Endothelial cell of umbilical vein (primary cell): ENCODE measurements around the gene CPEB1. TPM values are rescaled to one million over a fixed set of nuclear protein-coding genes. Genes with fewer than 3 reads are reported as not detected.

ENCODE experiments used
- BruUV-seq: library from RNA; stranded (reverse); fragments of 400-500 nt; replicated peaks from 2 replicates; lab custom pipeline; 2021; lab: Mats Ljungman, UMichigan
- CTCF ChIA-PET: fragments of 300-600, 350-600 bp; sonication (Branson Sonifier 250); formaldehyde crosslinking; loops from one replicate; lab custom pipeline; 2021; ENCODE audit warnings: antibody characterized with exemption, inconsistent platforms; lab: Charles Lee
- POLR2A ChIA-PET: fragments of 300-600, 350-600 bp; sonication (Branson Sonifier 250); formaldehyde crosslinking; loops from one replicate; lab custom pipeline; 2021; ENCODE audit warnings: antibody characterized with exemption, inconsistent platforms; lab: Charles Lee
- DNase-seq: peaks from one replicate; pipeline ENCODE4 v3.0.0-alpha.2; 2011; ENCODE audit warnings: low read depth, low spot score
- FAIRE-seq: peaks from 2 replicates; lab custom pipeline; 2011; peaks lifted over from hg19 to GRCh38; lab: Jason Lieb, UNC
- H2AFZ ChIP-seq: 2 replicates; pipeline ENCODE4 v1.6.0; 2012; ENCODE audit warnings: low read depth, low read length, control low read depth, inconsistent platforms
- H3K27ac ChIP-seq: 2 replicates; pipeline ENCODE4 v1.5.1; 2011; ENCODE audit warnings: low read depth, mild to moderate bottlenecking, control low read depth, low read length, moderate library complexity; ENCODE audit not compliant: insufficient read depth
- H3K27me3 ChIP-seq, 2 experiments: 2 replicates each; pipeline versions ENCODE4 v1.6.0 to v1.6.1; 2011; ENCODE audit warnings: low read length in 2 of 2, mixed read lengths in 1 of 2; ENCODE audit not compliant: control insufficient read depth in 2 of 2, insufficient read depth in 2 of 2
- H3K36me3 ChIP-seq, 2 experiments: 2 replicates in 1 of 2; 3 replicates in 1 of 2; pipeline ENCODE4 v1.5.1; 2011; ENCODE audit warnings: low read length in 2 of 2, mild to moderate bottlenecking in 1 of 2, moderate library complexity in 1 of 2; ENCODE audit not compliant: control insufficient read depth in 2 of 2, insufficient read depth in 2 of 2; ENCODE audit errors: extremely low read depth in 1 of 2
- H3K4me1 ChIP-seq: 3 replicates; pipeline ENCODE4 v1.5.1; 2011; ENCODE audit warnings: mild to moderate bottlenecking, low read length; ENCODE audit not compliant: control insufficient read depth, insufficient read depth; ENCODE audit errors: extremely low read depth
- H3K4me2 ChIP-seq: 2 replicates; pipeline ENCODE4 v1.6.1; 2011; ENCODE audit warnings: low read length, control low read depth, mixed read lengths; ENCODE audit not compliant: insufficient read depth
- H3K4me3 ChIP-seq, 3 experiments: fragments of 200-600 bp in 1 of 3; sonication (generic), shearing (Covaris generic) in 1 of 3; replicated peaks in 1 of 3; 2 replicates each; pipeline ENCODE4 v1.5.1; 2011 to 2016; ENCODE audit warnings: control low read depth in 3 of 3, low read length in 3 of 3, mild to moderate bottlenecking in 2 of 3, inconsistent platforms in 1 of 3, low read depth in 1 of 3, moderate library complexity in 1 of 3; ENCODE audit not compliant: insufficient read depth in 1 of 3
- H3K79me2 ChIP-seq: 2 replicates; pipeline ENCODE4 v1.6.0; 2012; ENCODE audit warnings: low read length, inconsistent platforms; ENCODE audit not compliant: control insufficient read depth, insufficient read depth
- H3K9ac ChIP-seq: replicated peaks from 2 replicates; pipeline ENCODE3; 2011; ENCODE audit warnings: low read length, control low read depth; ENCODE audit not compliant: insufficient read depth; ENCODE audit errors: extremely low read depth
- H3K9me1 ChIP-seq: replicated peaks from 3 replicates; pipeline ENCODE4 v1.6.0; 2011; ENCODE audit warnings: mild to moderate bottlenecking, low read length; ENCODE audit not compliant: control insufficient read depth, insufficient read depth; ENCODE audit errors: extremely low read depth
- H3K9me3 ChIP-seq: replicated peaks from 2 replicates; pipeline ENCODE4 v1.5.1; 2012; ENCODE audit warnings: low read length, inconsistent platforms; ENCODE audit not compliant: control insufficient read depth, insufficient read depth
- H4K20me1 ChIP-seq: replicated peaks from 2 replicates; pipeline ENCODE3; 2011; ENCODE audit warnings: mild to moderate bottlenecking, low read length; ENCODE audit not compliant: control insufficient read depth, insufficient read depth; ENCODE audit errors: extremely low read depth
- EZH2 ChIP-seq: IDR thresholded peaks from 2 replicates; pipeline ENCODE4 v1.6.1; 2012; ENCODE audit warnings: borderline replicate concordance, low read depth, mild to moderate bottlenecking, moderate library complexity, low read length, inconsistent platforms; ENCODE audit not compliant: severe bottlenecking
- FOS ChIP-seq: IDR thresholded peaks from 2 replicates; pipeline ENCODE4 v1.6.1; 2011; ENCODE audit warnings: mild to moderate bottlenecking, low read length, moderate library complexity, borderline replicate concordance; ENCODE audit not compliant: insufficient read depth
- GATA2 ChIP-seq: IDR thresholded peaks from 2 replicates; pipeline ENCODE4 v1.7.0; 2011; ENCODE audit warnings: low read depth, mild to moderate bottlenecking, moderate library complexity, mixed read lengths, low read length; ENCODE audit not compliant: insufficient read length, insufficient read depth
- JUN ChIP-seq: IDR thresholded peaks from 2 replicates; pipeline ENCODE4 v1.6.1; 2011; ENCODE audit warnings: borderline replicate concordance, low read depth; ENCODE audit not compliant: insufficient read length, insufficient read depth
- MYC ChIP-seq: IDR thresholded peaks from one replicate; pipeline ENCODE4 v1.6.1; 2011; ENCODE audit warnings: mild to moderate bottlenecking, low read depth, low read length
- POLR2A ChIP-seq: IDR thresholded peaks from 2 replicates; pipeline ENCODE4 v1.6.1; 2012; ENCODE audit warnings: low read depth, mild to moderate bottlenecking, control low read depth, low read length
- POLR2AphosphoS5 ChIP-seq: IDR thresholded peaks from 2 replicates; pipeline ENCODE4 v1.6.1; 2012; ENCODE audit warnings: low read depth, mild to moderate bottlenecking, control low read depth, low read length, moderate library complexity; ENCODE audit not compliant: insufficient read depth
- dilution Hi-C: fragments of 300-500 bp; cut with MboI; formaldehyde crosslinking; loops from one replicate; pipeline ENCODE4 v1.15.0; 2019; ENCODE audit warnings: low sequenced_read_pairs; ENCODE audit not compliant: extremely low pct_ligation_motif_present
- intact Hi-C: fragments of 100-400 bp; cut with micrococcal nuclease; formaldehyde crosslinking; loops from one replicate; pipeline ENCODE4 v1.10.0; 2022
- polyA plus RNA-seq, 4 experiments: library from polyadenylated mRNA; depleted of rRNA in 3 of 4; stranded (reverse) in 3 of 4; unstranded in 1 of 4; fragments of >200 nt; gene quantifications; 2 replicates each; pipeline versions ENCODE4 v1.2.1 to v1.2.3, GENCODE V29; 2011 to 2012; ENCODE audit warnings: missing spikeins in 1 of 4
- total RNA-seq: library from RNA; stranded (reverse); gene quantifications from 2 replicates; pipeline ENCODE4 v1.2.3, GENCODE V29; 2021
- TF ChIP-seq, protein P1 (sequence below): IDR thresholded peaks from 2 replicates; pipeline ENCODE4 v1.6.1; 2011; ENCODE audit not compliant: insufficient read depth, insufficient read length
- TF ChIP-seq, protein P2 (sequence below), 2 donors: IDR thresholded peaks; 1 replicate in 1 of 2; 2 replicates in 1 of 2; pipeline ENCODE4 v1.5.1; 2011; ENCODE audit warnings: low read length in 2 of 2, mild to moderate bottlenecking in 2 of 2, moderate library complexity in 2 of 2, control low read depth in 1 of 2, inconsistent platforms in 1 of 2, low read depth in 1 of 2; ENCODE audit not compliant: insufficient read depth in 1 of 2; ENCODE audit errors: extremely low read depth in 1 of 2

The CPEB1 gene
- total and polyA plus RNA-seq, 2 donors (not counting 3 experiments of a cell fraction or from before 2014, with no cell fraction given), result not detected

DNA sequence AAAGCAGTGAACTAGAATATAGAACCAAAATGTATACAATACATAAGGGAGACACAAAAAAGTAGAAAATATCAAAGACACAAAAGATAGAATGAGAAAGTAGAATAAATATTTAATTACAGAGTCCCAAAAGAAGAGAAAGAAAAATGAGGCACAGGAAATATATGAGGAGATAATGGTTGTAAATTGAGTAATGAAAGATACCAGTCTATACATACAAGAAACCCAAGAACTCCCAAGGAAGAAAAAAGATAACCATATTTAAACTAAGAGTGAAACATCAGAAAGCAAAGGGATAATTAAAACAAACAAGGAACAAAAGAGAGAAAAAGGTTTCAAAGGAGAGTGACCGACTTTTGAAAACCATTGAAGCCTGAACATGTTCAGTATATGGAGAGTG, 47.3 kb downstream of the CPEB1 start:
- BruUV-seq, result no TSS peak
- Histone ChIP-seq H3K27me3 (no peaks in the 10 kb centered on the region), H3K36me3 (no peaks in the 10 kb centered on the region), H3K9me1 (no peaks in the 10 kb centered on the region), H4K20me1 (no peaks in the 10 kb centered on the region), H3K9me3 (no peaks in the 10 kb centered on the region), H3K27ac (no peak overlapping the region), H3K4me2 (no peak overlapping the region), H3K4me3 (no peak overlapping the region), H3K4me1 (no peaks in the 10 kb centered on the region), H2AFZ (no peak overlapping the region), H3K79me2 (no peaks in the 10 kb centered on the region), H3K9ac (no peak overlapping the region)
- TF ChIP-seq MYC, result no peak
- no peak for TF ChIP-seq JUN
- dilution Hi-C loops, result no loop called here
- POLR2A ChIA-PET, result no interaction called here
- CTCF ChIA-PET, result no interaction called here
- intact Hi-C loops, result loop anchor here (1.0 kb wide), 1 partner anchor 16 kb away; no protein-coding TSS in a partner anchor
- DNase-seq, result no peak
- FAIRE-seq, result no peak

DNA sequence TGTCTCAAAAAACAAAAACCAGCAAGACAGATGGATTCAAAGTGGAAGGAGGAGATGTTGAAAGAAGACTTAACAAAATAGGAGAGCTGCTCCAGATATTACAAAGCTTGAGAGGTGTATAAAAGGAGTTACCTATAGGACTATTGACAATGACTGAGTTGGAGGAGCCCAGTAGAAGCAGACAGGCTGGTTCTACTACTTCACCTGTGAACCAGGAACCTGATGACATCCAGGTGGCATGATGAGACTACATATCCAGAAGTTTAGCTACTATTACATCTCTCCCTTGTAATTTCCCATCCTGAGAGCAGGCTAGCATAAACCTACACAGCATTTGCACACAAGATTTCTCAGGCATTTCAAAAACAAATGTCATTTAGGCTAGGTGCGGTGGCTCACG, 49.3 kb downstream of the CPEB1 start:
- intact Hi-C loops, result no loop called here
- FAIRE-seq, result no peak
- Histone ChIP-seq H3K9ac (no peak overlapping the region), H3K4me1 (no peaks in the 10 kb centered on the region), H3K36me3 (no peaks in the 10 kb centered on the region), H3K79me2 (no peaks in the 10 kb centered on the region), H3K9me3 (no peaks in the 10 kb centered on the region), H3K27ac (no peak overlapping the region), H2AFZ (no peak overlapping the region), H3K27me3 (no peaks in the 10 kb centered on the region), H3K4me2 (no peak overlapping the region), H3K4me3 (no peak overlapping the region), H3K9me1 (no peaks in the 10 kb centered on the region), H4K20me1 (no peaks in the 10 kb centered on the region)
- no peak for DNase-seq
- ChIA-PET CTCF (interaction anchor here (1.0 kb wide), 1 partner anchor 13 kb away, joined by 3 read pairs; no protein-coding TSS in a partner anchor), POLR2A (no interaction called here)
- no TSS peak for BruUV-seq
- TF ChIP-seq FOS (no peak), GATA2 (no peak), JUN (no peak), POLR2A (no peak), POLR2AphosphoS5 (no peak), MYC (no peak), EZH2 (no peak)
- TF ChIP-seq, protein P1, sequence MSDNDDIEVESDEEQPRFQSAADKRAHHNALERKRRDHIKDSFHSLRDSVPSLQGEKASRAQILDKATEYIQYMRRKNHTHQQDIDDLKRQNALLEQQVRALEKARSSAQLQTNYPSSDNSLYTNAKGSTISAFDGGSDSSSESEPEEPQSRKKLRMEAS, result no peak
- TF ChIP-seq, protein P2, sequence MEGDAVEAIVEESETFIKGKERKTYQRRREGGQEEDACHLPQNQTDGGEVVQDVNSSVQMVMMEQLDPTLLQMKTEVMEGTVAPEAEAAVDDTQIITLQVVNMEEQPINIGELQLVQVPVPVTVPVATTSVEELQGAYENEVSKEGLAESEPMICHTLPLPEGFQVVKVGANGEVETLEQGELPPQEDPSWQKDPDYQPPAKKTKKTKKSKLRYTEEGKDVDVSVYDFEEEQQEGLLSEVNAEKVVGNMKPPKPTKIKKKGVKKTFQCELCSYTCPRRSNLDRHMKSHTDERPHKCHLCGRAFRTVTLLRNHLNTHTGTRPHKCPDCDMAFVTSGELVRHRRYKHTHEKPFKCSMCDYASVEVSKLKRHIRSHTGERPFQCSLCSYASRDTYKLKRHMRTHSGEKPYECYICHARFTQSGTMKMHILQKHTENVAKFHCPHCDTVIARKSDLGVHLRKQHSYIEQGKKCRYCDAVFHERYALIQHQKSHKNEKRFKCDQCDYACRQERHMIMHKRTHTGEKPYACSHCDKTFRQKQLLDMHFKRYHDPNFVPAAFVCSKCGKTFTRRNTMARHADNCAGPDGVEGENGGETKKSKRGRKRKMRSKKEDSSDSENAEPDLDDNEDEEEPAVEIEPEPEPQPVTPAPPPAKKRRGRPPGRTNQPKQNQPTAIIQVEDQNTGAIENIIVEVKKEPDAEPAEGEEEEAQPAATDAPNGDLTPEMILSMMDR (IDR thresholded peaks at IDR 0.05; ENCODE audit: extremely low read depth in 1 of 2, insufficient read depth in 1 of 2, low read depth in 1 of 2, low read length in 2 of 2), result no peak
- dilution Hi-C loops, result no loop called here
